Kidney capillary endothelial cell (primary cell): ENCODE measurements around the gene INTS13.
"Not testable (repeated sequence)": the region's sequence is repeated elsewhere in the genome, so short reads cannot be mapped to it uniquely, and the experiment has no call there.

ENCODE experiments used
- DNase-seq: peaks from one replicate; pipeline ENCODE4 v3.0.0-alpha.2; 2018; ENCODE audit warnings: low spot score

Gene INTS13

DNA sequence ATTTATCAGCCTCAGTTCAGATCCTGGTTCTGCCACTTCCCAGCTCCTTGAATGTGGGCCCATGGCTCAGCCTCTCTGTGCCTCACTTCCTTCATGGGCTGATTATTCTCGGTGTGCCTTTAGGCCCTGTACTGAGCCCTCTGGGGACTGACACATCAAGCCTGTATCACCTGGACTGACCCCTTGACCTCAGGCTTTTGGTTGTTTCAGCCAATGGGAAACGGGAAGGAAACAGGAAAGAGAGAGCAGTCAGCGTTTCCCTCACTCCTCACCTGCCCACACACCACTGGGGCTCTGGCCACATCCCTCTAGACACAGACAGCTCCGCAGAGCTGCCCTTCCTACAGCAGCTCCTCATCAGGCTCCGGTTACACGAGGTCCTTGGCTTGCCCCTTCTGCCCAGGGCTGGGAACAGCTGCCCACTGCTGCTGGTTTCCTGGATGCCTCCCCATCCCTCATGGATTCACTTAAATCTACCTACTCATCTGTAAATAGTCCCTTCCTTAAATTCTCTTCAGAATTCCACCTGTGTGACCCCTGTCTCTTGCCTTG lies 67.8 kb downstream of the INTS13 start:
- DNase-seq = no peak

DNA sequence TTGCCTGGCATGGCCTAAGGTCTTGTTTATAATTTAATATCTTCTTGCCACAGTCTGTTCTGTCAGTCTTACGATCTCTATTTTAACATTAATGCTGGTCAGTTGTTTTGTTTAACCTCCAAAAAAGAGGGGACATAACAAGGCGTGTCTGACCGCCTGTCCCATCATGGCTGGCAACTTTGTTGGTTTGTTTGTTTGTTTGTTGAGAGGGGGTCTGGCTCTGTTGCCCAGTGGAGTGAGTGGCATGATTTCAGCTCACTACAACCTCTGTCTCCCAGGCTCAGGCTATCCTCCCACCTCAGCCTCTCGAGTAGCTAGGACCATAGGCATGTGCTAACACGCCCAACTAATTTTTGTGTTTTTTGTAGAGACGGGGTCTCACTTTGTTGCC lies 68.7 kb downstream of the INTS13 start:
- DNase-seq = no peak

DNA sequence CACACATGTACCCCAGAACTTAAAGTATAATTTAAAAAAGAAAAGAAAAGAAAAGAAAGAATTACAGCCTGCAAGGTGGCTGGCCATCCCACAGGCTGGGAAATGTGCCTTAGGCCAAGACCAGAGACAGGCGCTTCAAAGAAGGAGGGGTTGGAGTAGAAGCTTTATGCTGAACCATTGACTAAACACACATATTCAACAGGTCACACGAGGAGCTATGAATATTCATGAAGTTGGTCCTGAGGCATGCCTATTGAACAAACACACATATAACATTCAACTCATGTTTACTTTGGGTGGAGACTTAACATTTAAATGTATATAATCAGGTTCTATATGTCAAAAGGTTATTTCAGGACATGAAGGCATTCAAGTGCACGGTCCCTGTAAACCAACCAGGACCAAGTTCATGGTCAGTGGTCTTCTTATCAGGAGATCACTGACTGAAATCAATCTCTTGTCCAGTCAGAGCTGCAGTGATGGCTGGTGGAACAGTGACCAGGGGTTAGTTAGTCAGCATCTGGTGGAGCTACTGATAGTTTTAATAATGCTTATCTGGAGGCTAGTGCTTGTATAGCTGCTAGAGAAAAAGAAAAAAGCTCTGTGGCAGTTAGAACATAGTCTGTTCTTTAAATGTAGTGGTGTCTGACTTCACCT lies 69.2 kb downstream of the INTS13 start:
- no peak for DNase-seq

DNA sequence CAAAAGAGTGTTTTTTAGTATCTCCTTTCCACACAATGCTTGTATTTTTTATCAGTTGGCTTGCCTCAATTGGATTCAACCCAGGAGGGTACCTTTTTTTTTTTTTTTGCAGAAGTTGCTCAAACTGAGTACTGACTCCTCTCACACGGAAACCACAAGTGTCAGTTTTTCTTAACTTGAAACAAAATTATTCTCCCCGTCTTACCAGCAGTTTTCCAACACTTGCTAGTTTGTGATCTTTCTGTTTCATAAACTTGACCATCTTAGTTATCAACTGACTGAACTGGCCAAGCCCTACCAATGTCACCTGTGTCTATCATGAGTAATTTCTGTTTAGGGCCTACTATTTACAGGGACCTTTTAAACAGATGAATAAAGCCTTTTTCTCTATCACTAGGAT lies 70.7 kb downstream of the INTS13 start:
- DNase-seq = no peak

DNA sequence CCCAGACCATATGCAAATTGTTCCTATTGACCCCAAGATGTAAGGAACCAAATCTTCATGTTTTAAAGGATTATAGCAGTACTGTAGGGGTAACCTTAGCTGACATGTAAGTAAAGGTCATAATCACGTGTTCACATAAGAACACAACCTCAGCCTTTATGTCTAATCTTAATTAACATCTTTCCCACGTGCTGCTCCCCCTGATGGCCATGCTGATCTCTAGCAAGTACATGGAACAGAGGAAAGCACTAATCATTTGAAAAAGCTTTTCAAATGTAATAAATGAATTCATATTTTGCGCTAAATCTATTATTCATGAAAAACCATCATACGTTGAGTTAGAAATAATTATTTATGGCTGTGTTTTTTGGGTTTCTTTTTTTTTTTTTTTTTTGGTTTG lies 74.3 kb downstream of the INTS13 start:
- DNase-seq = no peak

DNA sequence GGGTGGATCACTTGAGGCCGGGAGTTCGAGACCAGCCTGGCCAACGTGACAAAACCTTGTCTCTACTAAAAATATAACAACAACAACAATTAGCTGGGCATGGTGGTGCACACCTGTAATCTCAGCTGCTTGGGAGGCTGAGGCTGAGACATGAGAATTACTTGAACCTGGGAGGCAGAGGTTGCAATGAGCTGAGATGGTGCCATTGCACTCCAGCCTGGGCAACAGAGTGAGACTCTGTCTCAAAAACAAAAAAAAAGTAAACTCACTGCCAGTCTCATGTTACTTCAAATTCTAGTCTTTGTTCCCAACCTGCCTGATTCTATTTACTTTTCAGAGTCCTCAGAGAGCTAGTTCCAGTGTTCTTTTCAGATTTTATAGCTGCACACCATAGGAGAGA lies 75.0 kb downstream of the INTS13 start:
- DNase-seq = not testable (repeated sequence)

DNA sequence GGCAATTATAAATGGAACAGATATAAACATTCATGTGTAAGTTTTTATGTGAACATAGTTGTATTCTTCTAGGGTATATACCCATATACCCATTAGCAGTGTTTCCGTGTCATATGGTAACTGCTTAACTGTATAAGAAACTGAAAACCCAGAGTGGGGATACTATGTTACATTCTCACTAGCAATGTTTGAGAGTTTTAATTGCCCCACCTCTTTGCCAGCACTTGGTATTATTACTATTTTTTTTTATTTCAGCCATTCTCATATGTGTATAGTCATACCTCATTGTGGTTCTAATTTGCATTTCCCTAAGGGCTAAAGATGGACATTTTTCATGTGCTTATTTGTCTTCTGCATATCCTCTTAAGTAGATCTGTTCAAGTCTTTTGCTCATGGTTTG lies 76.1 kb downstream of the INTS13 start:
- no peak for DNase-seq

DNA sequence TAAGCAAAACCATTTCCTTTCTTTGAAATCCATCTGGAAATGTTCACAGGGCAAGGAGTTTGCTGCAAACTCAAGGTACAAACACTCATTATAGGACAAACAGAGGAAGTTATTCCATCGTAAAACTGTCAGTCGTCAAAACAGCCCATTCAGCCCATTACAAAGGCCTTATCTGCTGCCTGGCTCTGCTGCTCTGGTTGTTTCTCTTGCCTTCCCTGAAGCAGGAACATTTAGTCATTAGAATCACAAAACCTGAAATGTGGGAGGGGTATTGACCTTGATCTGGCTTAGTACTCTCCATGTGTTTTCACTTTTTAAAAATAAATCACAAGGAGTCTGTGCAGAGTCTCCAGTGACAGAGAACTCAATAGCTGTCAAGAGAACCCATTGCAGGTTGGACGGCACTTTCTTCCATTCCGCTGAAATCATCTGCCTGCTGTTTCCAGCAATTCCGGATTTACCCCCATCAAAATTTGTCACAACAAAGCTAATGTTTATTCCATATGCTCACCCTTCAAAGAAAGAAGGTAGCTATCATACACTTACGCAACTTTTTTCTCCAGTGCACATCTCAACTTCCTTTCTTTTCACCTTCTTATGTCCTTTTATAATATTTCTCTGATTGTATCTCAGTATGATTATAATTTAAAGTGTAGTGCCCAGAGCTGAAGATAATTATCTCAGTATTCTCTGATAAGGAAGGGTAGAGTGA lies 80.2 kb downstream of the INTS13 start:
- DNase-seq = peak; percentile 52

DNA sequence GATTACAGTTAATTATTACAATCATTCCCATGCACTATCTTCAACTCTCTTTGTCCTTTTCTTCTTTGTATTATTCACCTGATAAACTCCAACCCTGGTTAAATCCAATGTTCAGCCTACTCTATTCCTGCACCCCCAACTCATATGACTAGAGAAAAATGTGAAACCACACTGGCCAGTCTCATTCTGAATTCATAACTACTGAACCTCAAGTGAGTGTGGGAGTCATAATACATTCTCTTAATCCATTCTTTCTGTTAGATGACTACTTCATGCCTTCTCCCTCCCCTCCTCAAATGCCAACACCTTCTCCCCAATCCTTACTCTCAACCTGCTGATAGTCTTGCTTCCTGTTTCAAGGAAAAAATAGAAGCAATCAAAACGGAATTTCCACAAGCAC lies 82.4 kb downstream of the INTS13 start:
- no peak for DNase-seq
